OCI-LY3 (cell line): ENCODE data around the gene SLC9A7.

Experiments used
- EZH2phosphoT487 ChIP-seq: fragments of 200-600 bp; shearing (Covaris generic); IDR thresholded peaks from 2 replicates; pipeline ENCODE4 v1.6.1; 2018; ENCODE audit warnings: antibody characterized with exemption, mixed run types, low read depth
- TF ChIP-seq, protein P1 (sequence below): fragments of 200-600, 300-600 bp; sonication (generic); IDR thresholded peaks from 2 replicates; pipeline ENCODE4 v1.5.1; 2014; ENCODE audit warnings: antibody characterized with exemption, low read length, low read depth

- TF ChIP-seq, protein P1, sequence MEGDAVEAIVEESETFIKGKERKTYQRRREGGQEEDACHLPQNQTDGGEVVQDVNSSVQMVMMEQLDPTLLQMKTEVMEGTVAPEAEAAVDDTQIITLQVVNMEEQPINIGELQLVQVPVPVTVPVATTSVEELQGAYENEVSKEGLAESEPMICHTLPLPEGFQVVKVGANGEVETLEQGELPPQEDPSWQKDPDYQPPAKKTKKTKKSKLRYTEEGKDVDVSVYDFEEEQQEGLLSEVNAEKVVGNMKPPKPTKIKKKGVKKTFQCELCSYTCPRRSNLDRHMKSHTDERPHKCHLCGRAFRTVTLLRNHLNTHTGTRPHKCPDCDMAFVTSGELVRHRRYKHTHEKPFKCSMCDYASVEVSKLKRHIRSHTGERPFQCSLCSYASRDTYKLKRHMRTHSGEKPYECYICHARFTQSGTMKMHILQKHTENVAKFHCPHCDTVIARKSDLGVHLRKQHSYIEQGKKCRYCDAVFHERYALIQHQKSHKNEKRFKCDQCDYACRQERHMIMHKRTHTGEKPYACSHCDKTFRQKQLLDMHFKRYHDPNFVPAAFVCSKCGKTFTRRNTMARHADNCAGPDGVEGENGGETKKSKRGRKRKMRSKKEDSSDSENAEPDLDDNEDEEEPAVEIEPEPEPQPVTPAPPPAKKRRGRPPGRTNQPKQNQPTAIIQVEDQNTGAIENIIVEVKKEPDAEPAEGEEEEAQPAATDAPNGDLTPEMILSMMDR = no peak
- TF ChIP-seq EZH2phosphoT487 = no peak
These were observed 110.3 kb downstream of the SLC9A7 start for GRCh38 chrX:46648660-46649059.
